NK-92 (cell line): ENCODE results near the gene FAAP20.
"Not testable (repeated sequence)": the region's sequence is repeated elsewhere in the genome, so short reads cannot be mapped to it uniquely, and the experiment has no call there.

Experiments
- DNase-seq: peaks from one replicate; lab custom pipeline; 2025; ENCODE audit not compliant: unreplicated experiment; lab: John Stamatoyannopoulos, UW

The FAAP20 gene

GRCh38 chr1:2163205-2163604, 31.4 kb downstream of the FAAP20 start:
- no peak for DNase-seq

GRCh38 chr1:2160451-2161300, 33.9 kb downstream of the FAAP20 start:
- DNase-seq = no peak

- DNase-seq = no peak
Measured at GRCh38 chr1:2159124-2159523, 35.4 kb downstream of the FAAP20 start.

GRCh38 chr1:2158272-2158671, 36.3 kb downstream of the FAAP20 start:
- DNase-seq = no peak

DNA sequence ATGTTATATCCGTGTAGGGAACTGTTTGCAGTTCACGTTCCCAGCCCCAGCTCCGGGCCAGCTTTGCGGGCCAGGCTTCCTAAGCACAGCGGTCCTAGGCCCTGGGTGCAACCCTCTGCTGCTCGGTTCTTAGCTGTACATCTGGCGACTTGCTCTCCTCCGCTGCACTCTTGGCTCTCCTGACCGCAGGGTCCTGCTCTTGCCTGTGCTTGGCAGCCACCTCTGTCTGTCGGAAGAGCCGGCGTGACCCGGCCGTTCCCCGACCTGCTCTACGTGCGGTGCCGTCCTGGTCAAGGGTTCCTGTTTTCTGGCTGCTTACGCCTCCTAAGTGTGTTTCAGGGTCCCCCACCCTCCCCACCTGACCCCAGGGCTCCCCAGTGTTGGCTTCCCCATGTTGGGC, 36.7 kb downstream of the FAAP20 start:
- DNase-seq = no peak

- no peak for DNase-seq
Measured at GRCh38 chr1:2156866-2157265, 37.7 kb downstream of the FAAP20 start.

GRCh38 chr1:2155788-2156187, 38.8 kb downstream of the FAAP20 start:
- DNase-seq = no peak

GRCh38 chr1:2155147-2155598, 39.4 kb downstream of the FAAP20 start:
- no peak for DNase-seq

DNA sequence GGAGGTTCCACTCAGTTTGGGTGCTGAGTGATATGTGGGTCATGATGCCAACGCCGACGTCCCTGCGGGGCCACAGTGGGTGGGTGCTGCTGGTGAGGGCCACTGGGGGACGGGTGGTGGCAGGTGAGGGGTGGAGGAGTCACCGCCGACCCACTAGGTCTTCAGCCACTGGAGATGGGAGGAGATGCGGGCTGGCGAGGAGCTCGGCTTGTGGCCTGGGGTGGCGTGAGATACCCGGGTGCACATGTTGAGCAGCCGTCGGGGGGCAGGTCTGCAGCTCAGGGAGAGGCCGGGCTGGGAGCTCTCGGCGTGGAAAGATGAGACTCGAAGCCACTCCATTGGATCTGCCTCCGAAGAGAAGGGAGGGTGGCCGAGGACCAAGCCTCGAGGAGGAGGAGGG, 40.5 kb downstream of the FAAP20 start:
- no peak for DNase-seq

GRCh38 chr1:2152954-2153353, 41.6 kb downstream of the FAAP20 start:
- no peak for DNase-seq

- no peak for DNase-seq
Measured at GRCh38 chr1:2151911-2152310, 42.7 kb downstream of the FAAP20 start.

- no peak for DNase-seq
Measured at GRCh38 chr1:2151252-2151651, 43.3 kb downstream of the FAAP20 start.

DNA sequence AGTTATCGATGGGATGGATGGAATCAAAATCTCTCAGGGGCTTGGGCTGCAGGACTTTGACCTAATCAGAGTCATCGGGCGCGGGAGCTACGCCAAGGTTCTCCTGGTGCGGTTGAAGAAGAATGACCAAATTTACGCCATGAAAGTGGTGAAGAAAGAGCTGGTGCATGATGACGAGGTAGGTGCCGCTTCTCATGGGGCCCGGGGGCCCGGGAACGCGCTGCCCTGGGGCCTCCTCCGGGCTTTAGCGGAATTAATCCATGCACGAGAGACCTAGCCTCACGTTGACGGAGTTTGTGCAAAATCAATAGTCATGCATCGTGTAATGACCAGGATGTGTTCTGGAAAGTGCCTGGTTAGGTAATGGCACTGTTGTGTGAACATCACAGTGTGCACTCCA, 43.8 kb downstream of the FAAP20 start:
- no peak for DNase-seq

GRCh38 chr1:2148691-2149090, 45.9 kb downstream of the FAAP20 start:
- no peak for DNase-seq

DNA sequence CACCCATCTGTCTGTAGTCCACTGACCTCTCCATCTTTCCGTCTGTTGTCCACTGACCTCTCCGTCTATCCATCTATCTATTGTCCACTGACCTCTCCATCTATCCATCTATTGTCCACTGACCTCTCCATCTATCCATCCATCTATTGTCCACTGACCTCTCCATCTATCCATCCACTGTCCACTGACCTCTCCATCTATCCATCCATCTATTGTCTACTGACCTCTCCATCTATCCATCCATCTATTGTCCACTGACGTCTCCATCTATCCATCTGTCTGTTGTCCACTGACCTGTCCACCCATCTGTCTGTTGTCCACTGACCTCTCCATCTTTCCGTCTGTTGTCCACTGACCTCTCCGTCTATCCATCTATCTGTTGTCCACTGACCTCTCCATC, 46.7 kb downstream of the FAAP20 start:
- DNase-seq = not testable (repeated sequence)

DNA sequence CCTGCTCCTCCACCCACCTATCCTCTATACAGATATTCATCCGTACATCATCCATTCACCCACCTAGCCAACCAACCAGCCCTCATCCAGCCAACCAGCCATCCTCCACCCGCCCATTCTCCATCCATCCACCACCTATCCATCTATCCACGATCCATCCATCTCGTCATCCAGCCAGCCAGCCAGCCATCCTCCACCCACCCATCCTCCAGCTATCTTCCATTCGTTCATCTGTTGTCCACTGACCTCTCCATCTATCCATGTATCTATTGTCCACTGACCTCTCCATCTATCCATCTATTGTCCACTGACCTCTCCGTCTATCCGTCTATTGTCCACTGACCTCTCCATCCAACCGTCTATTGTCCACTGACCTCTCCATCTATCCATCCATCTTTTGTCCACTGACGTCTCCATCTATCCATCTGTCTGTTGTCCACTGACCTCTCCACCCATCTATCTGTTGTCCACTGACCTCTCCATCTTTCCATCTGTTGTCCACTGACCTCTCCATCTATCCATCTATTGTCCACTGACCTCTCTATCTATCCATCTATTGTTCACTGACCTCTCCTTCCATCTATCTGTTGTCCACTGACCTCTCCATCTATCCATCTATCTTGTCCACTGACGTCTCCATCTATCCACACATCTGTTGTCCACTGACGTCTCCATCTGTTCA, 47.6 kb downstream of the FAAP20 start:
- no peak for DNase-seq

DNA sequence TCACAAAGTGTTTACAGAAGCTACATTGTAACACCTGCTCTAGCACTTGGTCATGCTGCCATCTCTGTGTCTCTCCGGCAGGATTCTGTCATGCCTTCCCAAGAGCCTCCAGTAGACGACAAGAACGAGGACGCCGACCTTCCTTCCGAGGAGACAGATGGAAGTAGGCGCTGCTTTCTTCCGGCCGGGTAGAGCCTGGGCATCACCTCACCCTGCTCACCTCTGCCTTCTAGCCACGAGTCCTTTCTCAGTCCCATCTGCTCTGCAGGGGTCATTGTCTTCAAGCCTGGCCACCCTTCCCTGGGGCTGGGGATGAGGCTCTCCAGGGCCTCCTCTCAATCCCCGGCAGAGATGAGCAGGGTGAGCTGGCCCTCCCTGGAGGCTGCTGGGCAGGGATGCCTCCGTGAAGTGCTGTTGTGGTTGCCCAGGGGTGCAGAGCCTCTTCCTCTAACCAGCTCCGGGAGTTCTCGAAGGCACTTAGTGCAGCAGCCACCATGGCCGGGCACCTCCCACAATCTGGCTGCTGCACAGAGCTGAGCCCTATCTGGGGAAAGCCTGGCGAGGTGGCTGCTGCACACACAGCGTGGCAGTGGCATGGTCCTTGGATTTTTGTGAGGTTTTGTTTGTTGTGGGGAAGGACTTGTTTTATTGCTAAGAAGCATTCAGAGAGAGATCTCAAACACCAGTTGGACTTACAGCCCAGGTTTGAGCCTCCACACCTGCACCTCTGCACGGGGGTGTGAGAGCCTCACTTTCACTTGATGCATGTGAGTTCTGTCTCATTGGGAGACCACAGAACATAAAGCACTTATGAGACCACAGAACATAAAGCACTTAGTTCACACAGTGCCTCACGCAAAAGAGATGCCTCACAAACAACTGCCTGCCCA, 48.4 kb downstream of the FAAP20 start:
- no peak for DNase-seq

DNA sequence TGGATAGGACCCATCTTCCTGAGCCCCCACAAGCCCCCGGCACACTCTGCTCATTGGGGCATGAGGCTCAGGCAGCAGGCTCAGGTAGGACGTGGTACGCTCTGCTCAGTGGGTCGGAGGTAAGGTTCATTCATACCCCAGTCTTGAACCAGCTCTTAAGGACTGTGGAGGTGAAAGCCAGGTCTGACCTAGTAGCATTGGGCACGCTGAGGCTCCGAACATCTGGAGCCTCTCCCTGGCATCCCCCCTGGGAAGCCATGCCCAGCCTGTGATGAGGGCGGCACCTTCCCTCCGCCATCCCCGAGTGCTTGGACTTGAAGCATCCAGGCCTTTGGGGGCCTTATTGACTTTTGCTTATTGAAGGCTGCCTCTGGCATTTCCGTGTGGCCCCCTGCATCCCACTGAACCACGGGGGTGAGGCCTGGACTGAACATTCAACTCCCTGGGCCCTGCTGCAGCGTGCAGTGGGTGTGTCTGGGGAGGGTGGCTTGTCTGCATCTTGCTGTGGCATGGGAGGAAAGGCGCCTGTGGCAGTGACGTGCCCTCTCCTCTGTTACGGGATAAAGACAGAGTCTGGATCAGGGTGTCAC, 50.0 kb downstream of the FAAP20 start:
- no peak for DNase-seq

DNA sequence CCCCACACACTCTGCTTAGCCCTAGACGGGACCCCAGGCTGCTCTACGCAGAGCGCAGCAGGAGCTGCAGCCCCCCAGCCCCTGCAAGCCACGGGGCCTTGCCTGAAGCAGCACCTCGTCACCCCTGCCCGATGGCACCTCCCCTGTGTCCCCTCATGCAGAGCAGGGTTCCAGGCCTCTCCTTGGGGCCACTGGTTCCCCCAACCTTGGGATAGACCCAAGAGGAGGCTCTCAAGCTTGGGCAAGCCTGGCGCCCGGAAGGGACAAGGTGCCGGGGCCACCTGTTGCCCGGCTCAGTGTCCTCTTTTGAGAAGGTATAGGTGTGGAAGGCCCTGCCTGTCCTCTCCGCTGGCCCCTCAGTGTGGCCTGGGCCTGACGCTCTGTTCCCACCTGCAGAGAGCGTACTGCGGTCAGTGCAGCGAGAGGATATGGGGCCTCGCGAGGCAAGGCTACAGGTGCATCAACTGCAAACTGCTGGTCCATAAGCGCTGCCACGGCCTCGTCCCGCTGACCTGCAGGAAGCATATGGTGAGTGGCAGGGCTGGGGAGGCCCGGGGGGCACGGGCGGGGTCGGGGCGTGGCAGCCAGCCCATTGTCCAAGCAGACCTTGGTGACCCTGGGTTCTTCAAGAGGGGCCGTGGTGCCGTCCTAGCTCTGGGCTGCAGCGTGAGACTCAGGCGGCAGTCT, 50.6 kb downstream of the FAAP20 start:
- no peak for DNase-seq

DNA sequence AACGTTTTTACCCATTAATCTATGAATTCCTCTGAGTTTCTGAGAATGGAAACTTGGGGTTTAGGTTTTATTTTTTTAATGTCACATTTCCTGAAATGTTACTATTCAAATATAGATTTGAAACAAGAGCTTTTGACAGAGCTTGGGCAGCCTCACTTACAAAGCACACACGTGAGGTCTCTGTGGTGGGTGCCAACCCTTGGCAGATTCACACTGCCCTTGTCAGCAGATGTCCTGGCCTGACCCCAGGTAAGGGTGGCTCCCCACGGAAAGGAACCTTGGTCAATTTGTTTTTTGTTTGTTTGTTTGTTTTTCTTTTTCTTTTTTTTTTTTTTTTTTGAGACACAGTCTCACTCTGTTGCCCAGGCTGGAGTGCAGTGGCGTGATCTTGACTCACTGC, 53.5 kb downstream of the FAAP20 start:
- no peak for DNase-seq
